HG03175 (cell line): ENCODE measurements around the gene DNASE1L2.
"Not testable (repeated sequence)": the region's sequence is repeated elsewhere in the genome, so short reads cannot be mapped to it uniquely, and the experiment has no call there.

ENCODE experiments used
- ATAC-seq: cut with Tn5 transposase; IDR thresholded peaks from one replicate; pipeline ENCODE4 v1.9.1; 2021; ENCODE audit warnings: mild to moderate bottlenecking, moderate library complexity; ENCODE audit not compliant: unreplicated experiment

Gene DNASE1L2

DNA sequence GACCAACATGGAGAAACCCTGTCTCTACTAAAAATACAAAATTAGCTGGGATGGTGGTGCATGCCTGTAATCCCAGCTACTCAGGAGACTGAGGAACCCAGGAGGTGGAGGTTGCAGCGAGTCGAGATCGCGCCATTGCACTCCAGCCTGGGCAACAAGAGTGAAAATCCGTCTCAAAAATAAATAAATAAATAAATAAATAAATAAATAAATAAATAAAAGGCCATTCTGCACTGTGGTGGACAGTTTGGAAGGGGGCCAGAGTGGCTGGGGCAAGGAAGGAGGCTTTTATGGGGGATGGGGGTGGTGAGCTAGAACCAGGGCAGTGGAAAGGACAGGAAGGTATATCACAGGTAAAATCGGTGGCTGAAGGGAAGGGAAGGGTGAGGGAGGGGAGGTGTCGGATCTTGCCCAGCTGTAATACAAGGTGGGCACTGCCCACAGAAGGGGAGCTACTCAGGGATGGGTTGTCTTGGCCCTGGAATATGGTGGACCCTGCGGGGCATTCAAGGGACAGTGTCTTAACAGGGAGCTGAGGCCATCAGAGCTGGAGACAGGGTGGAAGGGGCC, 33.0 kb upstream of the DNASE1L2 start:
- ATAC-seq, result not testable (repeated sequence)

DNA sequence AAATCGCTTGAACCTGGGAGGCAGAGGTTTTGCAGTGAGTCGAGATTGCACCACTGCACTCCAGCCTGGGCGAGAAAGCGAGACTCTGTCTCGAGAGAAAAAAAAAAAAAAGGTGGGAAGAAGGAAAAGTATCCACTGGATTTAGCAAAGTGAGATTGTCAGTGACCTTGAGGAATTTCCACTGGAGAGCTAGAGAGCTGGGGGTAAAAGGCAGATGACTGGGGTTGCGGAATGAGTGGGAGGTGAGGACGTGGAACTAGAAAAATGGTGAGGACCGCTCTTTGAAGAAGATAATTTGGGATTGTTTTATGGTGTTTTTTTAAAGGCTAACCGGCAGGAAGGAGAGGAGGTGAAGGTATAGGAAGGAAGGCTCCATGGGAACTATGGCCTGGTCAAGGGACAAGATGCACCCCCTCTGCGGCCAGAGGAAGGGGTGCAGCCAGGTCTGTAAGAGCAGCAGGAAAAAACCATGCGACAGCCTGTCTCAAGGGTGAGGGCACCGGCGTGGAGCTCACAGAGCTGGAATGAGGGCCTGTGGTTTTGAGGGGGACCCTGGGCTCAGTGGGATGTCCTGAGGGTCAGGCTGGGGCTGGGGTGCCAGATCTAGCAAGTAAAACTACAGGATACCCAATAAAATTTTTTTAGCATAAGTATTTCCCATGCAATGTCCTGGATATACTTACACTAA, 31.7 kb upstream of the DNASE1L2 start:
- no peak for ATAC-seq

DNA sequence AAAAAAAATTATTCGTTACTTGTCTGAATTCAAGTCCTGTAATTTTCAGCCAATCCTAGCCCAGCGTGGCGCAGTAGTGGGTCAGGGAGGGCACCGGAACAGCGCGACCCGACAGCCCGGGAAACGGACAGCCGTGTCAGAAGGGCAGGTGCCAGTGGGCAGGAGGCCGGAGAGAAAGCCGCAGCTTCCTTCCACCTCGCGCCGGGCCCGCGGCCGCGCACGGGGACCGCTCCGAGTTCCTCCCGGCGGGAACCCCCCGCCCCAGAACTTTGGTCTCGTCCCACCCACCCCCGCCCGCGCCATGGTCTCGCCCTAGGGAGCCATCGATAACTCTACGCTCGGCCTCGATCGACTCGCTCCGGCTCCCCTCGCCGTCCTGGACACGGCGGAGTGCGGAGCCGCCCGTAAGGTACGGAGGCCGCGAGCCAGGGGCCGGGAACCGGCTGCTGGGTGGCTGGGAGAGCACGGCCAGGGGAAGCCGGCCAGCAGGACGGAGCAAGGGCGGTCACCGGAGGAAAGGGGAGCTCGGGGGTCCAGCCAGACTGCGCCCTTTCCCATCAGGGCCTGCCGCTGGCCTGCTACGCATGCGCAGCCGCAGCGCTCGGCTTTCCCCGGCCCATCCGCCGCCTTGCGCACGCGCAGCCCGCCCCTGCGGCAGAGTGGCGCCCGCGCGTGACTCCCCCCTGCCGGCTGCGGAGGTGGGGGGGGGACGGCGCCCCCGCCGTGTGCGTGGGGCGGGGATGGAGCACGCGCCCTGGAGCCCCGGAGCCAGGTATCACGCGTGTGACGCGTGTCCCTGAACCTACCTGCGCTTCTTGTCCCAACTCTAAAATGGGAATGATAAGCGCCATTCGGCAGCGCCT, 30.9 kb upstream of the DNASE1L2 start, which contains the start of gene MLST8:
TSS of gene MLST8 (plus strand) at position 351 of the 863 bp plus-strand sequence. CDS start 632 bp downstream, outside the sequence.
- ATAC-seq, result peak; percentile 78

DNA sequence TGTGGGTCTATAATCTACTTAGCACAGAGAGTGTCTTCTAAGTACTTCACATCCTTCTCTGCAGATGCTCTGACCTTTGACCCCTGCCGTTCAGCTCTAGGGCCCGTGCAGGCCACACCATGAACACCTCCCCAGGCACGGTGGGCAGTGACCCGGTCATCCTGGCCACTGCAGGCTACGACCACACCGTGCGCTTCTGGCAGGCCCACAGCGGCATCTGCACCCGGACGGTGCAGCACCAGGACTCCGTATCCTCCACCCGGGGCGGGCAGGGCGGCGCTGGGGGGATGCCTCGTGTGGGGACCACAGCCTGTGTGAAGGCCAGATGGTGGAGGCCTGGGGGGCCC, 30.3 kb upstream of the DNASE1L2 start:
- peak; percentile 2 for ATAC-seq

DNA sequence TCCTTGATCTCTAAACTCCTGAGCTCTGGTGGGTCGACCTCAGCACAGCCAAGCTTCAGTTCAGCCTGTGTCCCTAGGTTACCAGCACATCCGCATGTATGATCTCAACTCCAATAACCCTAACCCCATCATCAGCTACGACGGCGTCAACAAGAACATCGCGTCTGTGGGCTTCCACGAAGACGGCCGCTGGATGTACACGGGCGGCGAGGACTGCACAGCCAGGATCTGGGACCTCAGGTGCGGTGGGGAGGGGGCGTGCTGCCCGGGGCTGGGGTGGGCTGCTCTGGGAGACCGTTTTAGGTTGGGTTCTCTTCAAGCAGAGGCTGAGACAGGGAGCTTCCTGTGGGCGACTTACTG, 29.8 kb upstream of the DNASE1L2 start:
- ATAC-seq, result no peak

DNA sequence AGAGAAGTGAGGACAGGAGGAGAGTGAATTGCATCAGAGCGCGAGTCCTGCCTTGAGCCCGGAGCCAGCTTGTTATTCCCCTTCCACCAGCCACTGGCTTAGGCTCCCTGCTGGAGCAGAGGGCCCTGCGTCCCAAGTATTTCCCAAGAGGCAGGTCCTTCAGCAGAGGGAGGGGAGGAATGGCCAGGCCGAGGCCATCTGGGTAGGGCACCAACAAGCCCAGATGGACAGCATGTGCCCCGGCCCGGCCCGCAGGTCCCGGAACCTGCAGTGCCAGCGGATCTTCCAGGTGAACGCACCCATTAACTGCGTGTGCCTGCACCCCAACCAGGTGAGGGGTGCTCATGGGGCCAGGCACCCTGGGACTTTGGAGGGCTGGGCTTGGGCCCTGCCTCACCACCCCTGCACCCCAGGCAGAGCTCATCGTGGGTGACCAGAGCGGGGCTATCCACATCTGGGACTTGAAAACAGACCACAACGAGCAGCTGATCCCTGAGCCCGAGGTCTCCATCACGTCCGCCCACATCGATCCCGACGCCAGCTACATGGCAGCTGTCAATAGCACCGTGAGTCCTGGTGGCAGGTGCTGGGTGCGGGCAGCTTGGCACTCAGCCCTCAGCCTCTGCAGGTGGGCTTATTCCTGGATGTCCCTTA, 29.3 kb upstream of the DNASE1L2 start:
- no peak for ATAC-seq

DNA sequence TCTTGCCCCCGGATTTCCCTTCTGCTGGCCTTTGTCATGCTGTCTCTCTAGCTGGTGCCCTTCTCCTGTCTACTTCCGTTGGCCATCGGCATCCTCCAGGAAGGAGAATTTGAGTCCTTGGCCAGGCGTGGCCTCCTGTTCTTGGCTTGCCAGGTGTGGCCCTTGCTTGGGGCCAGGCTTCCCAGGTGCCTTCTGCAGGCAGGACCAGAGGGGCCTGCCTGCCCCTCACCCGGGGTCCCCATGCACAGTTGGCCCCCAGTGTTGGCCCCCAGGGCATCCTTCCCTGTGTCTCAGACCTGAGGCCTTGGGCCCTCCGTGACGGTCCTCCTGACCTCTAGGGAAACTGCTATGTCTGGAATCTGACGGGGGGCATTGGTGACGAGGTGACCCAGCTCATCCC, 28.4 kb upstream of the DNASE1L2 start:
- no peak for ATAC-seq

DNA sequence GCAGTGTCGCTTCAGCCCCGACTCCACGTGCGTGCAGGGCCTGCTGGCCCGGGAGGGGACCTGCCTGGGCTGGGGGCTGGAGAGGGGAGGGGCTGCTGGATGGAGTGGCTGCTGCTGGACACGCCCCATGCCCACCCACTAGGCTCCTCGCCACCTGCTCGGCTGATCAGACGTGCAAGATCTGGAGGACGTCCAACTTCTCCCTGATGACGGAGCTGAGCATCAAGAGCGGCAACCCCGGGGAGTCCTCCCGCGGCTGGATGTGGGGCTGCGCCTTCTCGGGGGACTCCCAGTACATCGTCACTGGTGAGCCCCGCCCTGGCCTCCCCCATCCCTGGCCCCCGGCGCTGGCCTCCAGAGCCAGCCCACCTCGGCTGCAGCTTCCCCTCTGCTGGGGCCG, 27.9 kb upstream of the DNASE1L2 start:
- no peak for ATAC-seq

DNA sequence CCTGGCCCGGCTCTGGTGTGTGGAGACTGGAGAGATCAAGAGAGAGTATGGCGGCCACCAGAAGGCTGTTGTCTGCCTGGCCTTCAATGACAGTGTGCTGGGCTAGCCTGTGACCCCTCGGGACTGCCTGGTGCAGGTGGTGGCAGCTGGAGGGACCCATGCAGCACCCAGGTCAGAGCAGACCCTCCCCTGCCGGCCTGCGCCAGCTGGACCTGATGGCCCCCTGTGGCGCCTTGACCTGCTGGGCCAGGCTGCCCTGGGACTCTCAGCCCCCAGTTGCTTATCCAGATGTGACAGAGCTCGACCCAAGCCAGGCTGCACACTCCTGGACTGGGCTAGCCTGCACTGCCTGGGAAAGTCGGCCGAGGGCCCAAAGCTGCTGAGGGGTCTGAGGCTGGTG, 27.5 kb upstream of the DNASE1L2 start:
- no peak for ATAC-seq

DNA sequence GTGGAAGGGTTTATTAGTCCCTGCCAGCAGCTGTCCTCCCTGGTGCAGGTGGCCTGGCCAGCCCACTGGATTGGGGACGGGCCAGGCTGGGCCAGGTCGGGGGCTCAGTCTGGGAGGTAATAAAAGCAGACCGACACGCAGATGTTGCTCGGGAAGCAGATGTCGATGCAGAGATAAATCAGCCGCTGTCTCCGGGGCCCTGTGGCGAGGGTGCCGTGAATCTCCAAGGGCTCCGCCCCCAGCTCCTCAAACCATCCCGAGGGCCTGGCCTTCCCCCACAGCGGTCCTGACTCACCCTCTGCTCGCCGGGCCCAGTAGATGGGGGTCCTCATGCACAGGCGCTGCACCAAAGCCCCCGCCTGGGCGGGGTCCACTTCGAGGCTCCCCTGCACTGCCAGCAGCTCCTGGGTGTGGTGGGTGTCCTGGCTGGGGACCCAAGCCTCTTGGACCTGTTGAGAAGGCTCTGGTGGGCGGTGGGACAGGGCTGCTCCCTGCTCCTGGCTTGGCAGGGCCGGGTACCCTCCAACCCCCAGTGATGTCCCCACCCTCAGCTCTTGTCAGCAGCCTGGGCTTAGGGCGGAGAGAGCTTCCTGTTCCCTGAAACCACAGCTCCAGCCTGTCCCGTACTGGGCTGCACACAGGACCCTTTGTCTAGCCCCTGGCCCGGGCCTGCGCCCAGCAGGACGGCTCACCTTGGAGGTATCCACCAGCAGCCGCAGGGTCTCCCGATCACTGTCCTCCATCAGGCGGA, 26.8 kb upstream of the DNASE1L2 start:
- no peak for ATAC-seq

DNA sequence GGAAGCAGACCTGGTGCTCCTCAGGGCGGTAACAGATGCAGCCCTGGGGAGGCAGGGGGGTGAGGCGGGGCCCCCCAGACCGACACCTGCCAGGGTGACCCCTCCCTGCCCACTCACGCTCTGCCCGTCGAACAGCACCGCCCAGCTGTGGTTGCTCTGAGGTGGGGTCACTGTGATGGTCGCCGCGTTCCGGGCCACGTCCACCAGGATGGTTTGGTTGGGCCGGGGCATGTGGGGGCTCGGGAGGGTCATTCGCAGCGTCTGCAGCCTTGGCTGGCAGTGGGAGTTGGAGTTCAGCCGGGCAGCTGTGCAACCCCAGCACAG, 26.3 kb upstream of the DNASE1L2 start:
- no peak for ATAC-seq

DNA sequence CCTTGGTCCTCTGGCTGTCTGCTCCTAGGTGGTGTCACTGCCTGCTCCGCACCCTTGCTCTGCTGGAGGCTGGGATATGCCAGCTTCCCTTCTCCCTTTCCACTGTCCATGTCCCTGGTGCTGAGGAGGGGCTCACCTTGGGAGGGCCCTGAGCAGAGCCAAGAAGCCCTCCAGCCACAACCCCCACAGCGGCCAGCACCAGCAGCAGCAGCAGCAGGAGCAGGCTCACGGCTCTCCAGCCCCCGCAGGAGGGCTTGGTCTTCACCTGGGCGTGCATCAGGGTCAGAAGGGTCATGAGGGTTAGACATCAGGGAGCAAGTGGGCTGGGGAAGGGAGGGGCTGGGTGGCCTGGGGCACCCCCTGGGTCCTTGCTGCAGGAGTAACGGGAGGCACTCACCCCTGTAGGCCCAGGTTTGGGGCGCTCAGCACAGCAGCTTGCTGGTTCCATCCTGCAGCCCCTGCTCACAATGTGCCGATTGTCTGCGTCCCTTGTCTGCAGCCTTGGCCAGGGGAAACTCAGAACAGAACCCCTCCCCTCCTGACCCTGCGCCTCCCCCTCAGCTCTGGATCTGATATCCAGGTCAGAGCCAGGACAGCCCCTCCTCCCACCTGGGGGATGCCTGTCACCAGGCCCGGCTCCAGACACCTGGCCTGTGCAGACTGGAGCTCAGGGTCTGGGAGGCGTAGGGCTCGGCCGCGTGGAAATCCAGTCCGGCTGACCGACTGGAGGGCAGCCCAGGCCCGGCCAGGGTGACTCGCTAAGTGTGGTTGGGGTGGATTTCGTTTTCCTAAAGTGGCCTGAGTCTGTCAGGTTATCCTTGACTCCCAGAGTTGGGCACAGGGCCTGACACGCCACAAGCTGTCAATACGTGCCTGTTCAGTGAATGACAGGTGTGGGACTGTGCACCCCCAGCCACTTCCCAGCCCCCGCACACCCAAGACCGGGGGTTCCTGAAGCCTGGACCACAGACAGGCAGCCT, 25.6 kb upstream of the DNASE1L2 start, which contains the start of gene BRICD5:
TSS of gene BRICD5 (minus strand) at position 478 of the 980 bp plus-strand sequence. CDS start at position 448, 30 bp downstream.
- ATAC-seq, result no peak

DNA sequence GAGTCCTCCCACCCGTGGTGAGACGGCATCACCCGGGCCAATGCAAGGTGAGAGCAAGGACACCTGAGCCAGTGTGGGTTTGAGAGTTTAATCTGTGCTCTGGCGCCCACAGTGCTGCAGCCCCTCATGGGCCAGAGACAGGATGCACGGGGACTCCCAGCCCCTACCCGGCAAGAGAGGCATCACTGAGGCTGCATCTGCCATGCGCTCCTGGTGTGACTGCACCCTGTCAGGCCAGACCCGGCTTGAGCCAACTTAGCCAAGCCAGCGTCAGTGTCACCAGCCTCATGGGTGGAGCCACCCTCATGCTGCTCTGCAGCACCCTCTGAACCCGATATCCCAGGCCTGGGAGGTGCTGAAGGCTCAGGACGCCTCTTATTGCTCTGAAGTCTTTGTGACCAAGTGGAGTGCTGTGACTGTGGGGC, 24.3 kb upstream of the DNASE1L2 start:
- no peak for ATAC-seq

DNA sequence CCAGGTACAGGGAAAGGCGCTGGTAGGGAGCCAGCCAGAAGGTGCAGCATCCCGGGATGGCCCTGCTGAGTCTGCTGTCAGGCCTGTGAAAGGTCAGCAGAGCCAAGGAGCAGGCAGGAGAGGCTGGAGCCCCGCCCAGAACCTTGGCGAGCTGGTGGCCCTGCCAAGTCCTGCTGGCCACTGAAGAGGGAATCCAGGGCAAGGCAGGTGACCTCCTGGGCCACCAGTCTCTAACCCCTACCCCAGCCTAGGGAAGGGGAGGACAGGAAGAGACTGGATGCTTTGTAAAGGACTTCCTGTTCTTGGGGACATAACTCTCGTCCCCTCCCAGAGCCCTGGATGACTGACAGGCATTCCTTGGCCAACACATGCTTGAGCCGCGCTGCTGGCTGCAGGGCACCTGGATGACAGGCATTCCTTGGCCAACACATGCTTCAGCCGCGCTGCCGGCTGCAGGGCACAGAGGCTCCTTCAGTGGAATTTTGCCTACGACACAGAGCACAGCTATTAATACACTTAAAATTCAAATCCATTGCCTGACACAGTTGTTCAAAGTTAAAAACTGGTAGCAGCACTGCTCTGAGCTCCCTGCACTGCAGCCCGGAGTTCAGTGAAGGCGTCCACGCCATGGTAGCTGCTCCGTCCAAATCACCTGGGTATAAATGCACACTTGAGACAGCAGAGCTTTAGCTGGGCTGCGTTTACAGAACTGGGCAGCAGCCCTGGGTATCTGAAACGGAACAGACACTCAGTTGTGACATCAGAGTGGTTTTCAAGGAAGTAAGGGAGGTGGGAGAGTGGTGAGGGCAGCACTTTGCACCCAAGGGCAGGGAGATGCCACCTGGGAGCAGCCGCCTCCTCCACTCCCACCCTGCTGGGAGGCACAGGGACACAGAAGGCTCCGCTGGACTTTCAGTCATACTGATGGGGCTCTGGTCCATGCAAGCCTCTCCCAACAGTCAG, 23.6 kb upstream of the DNASE1L2 start:
- no peak for ATAC-seq

DNA sequence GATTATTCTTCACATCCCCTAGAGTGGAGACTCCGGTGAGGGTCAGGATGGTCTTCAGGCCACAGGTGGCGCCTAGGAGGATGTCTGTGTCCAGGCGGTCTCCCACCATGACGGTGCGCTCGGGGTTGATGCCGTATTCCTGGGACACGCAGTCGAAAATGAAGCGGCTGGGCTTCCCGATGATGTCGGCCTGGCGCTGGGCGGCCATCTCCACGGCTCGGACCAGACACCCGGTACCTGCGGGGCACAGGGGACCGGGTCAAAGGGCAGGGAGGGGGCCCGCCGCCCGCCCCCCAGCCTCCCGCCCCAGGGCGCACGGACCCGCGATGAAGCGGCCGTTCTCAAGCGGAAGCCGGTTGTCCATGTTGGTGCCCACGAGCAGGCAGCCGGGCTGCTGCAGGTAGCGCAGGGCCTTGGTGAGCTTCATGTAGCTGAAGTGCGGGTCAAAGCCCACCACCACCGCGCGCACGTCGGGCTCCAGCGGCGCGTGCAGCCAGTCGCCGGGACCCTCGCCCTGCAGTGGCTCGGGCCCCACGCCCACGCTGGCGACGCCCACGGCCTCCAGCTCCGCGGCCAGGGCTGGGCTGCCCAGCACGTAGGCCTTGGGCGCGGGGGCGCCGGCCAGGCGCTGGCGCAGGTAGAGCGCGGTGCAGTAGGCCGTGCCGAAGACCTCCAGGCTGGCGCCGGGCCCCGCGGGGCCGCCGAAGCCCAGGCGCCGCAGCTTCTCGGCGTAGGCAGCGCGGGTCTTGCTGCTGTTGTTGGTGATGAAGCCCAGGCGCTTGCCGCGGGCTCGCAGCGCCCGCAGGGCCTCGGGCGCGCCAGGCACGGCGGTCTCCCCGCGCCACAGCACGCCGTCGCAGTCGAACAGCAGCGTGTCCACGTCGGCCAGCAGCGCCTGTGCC, 22.2 kb upstream of the DNASE1L2 start:
- ATAC-seq, result peak; percentile 3

DNA sequence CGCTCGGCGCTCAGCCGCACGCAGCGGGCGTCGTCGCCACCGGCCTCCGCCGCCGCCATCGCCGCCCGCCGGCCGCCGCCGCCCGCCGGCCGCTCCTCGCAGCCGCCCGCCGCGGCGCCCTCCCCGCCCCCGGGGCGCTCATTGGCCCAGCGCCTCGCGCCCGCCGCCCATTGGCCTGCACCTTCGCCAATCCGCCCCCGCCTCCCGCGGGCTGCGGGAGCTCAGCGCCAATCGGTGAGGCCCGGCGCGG, 21.6 kb upstream of the DNASE1L2 start, which contains the start of gene PGP:
TSS of gene PGP (minus strand) at position 122 of the 250 bp plus-strand sequence. CDS start at position 59, 63 bp downstream.
- ATAC-seq, result peak; percentile 89

DNA sequence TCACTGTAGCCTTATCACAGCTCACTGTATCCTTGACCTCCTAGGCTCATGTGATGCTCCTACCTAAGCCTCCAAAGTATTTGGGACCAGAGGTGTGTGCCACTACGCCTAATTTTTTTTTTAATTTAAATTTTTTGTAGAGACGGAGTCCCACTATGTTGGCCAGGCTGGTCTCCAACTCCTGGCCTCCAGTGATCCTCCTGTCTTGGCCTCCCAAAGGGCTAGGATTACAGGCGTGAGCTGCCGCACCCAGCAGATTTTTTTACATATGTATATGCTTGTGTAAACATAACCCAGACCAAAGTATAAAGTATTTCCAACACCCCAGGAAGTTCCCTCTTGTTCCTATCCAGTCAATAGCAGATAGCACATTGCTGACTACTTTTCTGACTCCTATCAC, 19.9 kb upstream of the DNASE1L2 start:
- no peak for ATAC-seq
